ENCODE results near the gene MTMR12.
"Not testable (repeated sequence)": the region's sequence is repeated elsewhere in the genome, so short reads cannot be mapped to it uniquely, and the experiment has no call there.

Gene MTMR12

DNA sequence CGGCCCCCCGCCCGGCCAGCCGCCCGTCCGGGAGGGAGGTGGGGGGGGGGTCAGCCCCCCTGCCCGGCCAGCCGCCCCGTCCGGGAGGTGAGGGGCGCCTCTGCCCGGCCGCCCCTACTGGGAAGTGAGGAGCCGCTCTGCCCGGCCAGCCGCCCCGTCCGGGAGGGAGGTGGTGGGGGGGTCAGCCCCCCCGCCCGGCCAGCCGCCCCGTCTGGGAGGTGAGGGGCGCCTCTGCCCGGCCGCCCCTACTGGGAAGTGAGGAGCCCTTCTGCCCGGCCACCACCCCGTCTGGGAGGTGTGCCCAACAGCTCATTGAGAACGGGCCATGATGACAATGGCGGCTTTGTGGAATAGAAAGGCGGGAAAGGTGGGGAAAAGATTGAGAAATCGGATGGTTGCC, 103.9 kb downstream of the MTMR12 start:
- H4K8ac ChIP-seq (ENCODE audit: low read depth, low read length); H3K9ac ChIP-seq (ENCODE audit: low read length); H4K12ac ChIP-seq (ENCODE audit: low read depth, low read length); H4K91ac ChIP-seq (ENCODE audit: low read depth, low read length); H3K79me2 ChIP-seq (ENCODE audit: control insufficient read depth, insufficient read depth, low read length, poor library complexity); H3K4me1 ChIP-seq (ENCODE audit: control insufficient read depth in 1 of 2, insufficient read depth in 2 of 2, low read length in 2 of 2); H2AK5ac ChIP-seq (ENCODE audit: low read length); H3K9me3 ChIP-seq (ENCODE audit: insufficient read depth, low read depth, low read length); H3K4me3 ChIP-seq (ENCODE audit: low read depth, low read length); H3K23ac ChIP-seq (ENCODE audit: low read length); H3K4me2 ChIP-seq (ENCODE audit: low read length); H3K36me3 ChIP-seq (ENCODE audit: control insufficient read depth in 1 of 2, insufficient read depth in 2 of 2, low read length in 2 of 2); H2BK12ac ChIP-seq (ENCODE audit: low read length); H3K14ac ChIP-seq (ENCODE audit: low read length); DNase-seq; H3K18ac ChIP-seq (ENCODE audit: low read length); H3K4ac ChIP-seq (ENCODE audit: low read depth, low read length); H2BK120ac ChIP-seq (ENCODE audit: insufficient read depth, low read length, poor library complexity); H2AFZ ChIP-seq (ENCODE audit: insufficient read depth, low read length, poor library complexity); H3K79me1 ChIP-seq (ENCODE audit: low read length); H3K27ac ChIP-seq (ENCODE audit: low read depth, low read length); H2BK5ac ChIP-seq (ENCODE audit: low read depth, low read length, poor library complexity); H3K27me3 ChIP-seq (ENCODE audit: insufficient read depth, low read length): not testable (repeated sequence)
- WGBS (ENCODE audit: extremely low coverage, insufficient coverage, insufficient read length), result no CpG with 5 or more reads among the region's 31 CpGs

DNA sequence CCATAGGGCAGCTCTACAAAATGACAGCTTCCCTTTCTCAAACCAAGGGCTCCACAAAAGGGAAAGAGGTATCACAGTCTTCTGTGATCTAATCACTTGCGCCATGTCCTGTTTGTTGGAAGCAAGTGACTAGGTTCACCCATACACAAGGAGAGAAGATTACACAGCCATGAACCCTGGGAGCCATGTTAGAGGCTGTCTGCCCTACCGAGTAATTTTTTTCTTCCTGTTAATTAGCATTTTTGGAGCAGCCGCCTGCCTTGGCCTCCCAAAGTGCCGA, 105.4 kb downstream of the MTMR12 start:
- Histone ChIP-seq H3K27me3 (ENCODE audit: insufficient read depth, low read length) (no peaks in the 10 kb centered on the region), H4K12ac (ENCODE audit: low read depth, low read length) (no peak overlapping the region), H2BK12ac (ENCODE audit: low read length) (no peak overlapping the region), H3K36me3 (ENCODE audit: control insufficient read depth in 1 of 2, insufficient read depth in 2 of 2, low read length in 2 of 2) (peaks cover 0 to 2% of the 10 kb centered on the region in 2 experiments), H2AK5ac (ENCODE audit: low read length) (no peak overlapping the region), H3K27ac (ENCODE audit: low read depth, low read length) (no peak overlapping the region), H2AFZ (ENCODE audit: insufficient read depth, low read length, poor library complexity) (no peak overlapping the region), H3K14ac (ENCODE audit: low read length) (no peak overlapping the region), H2BK5ac (ENCODE audit: low read depth, low read length, poor library complexity) (no peak overlapping the region), H3K4me2 (ENCODE audit: low read length) (no peak overlapping the region), H3K9me3 (ENCODE audit: insufficient read depth, low read depth, low read length) (peaks cover 2% of the 10 kb centered on the region), H3K79me1 (ENCODE audit: low read length) (peaks cover 4% of the 10 kb centered on the region), H3K4me3 (ENCODE audit: low read depth, low read length) (no peak overlapping the region), H3K4ac (ENCODE audit: low read depth, low read length) (no peak overlapping the region), H3K18ac (ENCODE audit: low read length) (no peak overlapping the region), H3K4me1 (ENCODE audit: control insufficient read depth in 1 of 2, insufficient read depth in 2 of 2, low read length in 2 of 2) (peaks cover 0 to 10% of the 10 kb centered on the region in 2 experiments), H3K23ac (ENCODE audit: low read length) (no peak overlapping the region), H2BK120ac (ENCODE audit: insufficient read depth, low read length, poor library complexity) (no peak overlapping the region), H3K9ac (ENCODE audit: low read length) (no peak overlapping the region), H4K91ac (ENCODE audit: low read depth, low read length) (no peak overlapping the region), H3K79me2 (ENCODE audit: control insufficient read depth, insufficient read depth, low read length, poor library complexity) (no peaks in the 10 kb centered on the region), H4K8ac (ENCODE audit: low read depth, low read length) (no peak overlapping the region)
- WGBS (ENCODE audit: extremely low coverage, insufficient coverage, insufficient read length), result no CpG with 5 or more reads among the region's 4 CpGs
- DNase-seq, result no peak

DNA sequence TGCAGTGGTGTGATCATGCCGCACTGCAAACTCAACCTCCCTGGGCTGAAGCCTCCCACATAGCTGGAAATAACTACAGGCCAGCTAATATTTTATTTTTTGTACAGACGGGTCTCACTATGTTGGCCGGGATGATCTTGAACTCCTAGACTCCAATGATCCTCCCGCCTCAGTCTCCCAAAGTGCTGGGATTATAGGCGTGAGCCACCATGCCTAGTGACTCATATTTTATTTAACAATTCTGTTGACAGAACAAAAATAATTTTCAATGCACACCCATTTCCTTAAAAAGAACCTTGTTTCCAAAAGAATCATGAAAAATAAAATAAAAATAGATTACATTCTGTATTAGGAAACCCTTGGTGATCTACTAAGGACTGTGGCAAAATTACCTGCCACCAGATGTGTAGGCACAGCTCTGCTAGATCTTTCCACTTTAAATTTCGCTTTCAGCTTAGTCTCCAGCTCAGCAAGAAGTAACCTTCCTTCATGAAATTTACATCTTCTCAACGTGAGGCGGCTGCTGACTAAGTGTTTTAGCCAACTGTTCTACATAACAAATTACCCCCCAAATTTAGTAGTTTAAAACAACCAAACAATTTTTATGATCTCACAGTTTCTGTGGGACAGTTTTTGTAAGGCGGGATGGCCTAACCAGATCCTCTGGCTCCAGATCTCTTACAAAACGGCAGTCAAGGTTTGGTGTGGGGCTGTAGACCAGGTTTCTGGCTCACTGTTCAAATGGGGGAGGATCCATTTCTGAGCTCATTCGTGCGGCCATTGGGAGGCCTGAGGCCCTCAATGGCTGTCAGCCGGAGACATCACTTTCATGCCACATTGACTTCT, 106.0 kb downstream of the MTMR12 start:
- Histone ChIP-seq H3K79me2 (ENCODE audit: control insufficient read depth, insufficient read depth, low read length, poor library complexity) (no peaks in the 10 kb centered on the region), H3K14ac (ENCODE audit: low read length) (no peak overlapping the region), H3K23ac (ENCODE audit: low read length) (no peak overlapping the region), H4K8ac (ENCODE audit: low read depth, low read length) (no peak overlapping the region), H3K9ac (ENCODE audit: low read length) (no peak overlapping the region), H3K4me1 (ENCODE audit: control insufficient read depth in 1 of 2, insufficient read depth in 2 of 2, low read length in 2 of 2) (peaks cover 0 to 10% of the 10 kb centered on the region in 2 experiments), H3K27me3 (ENCODE audit: insufficient read depth, low read length) (no peaks in the 10 kb centered on the region), H3K9me3 (ENCODE audit: insufficient read depth, low read depth, low read length) (peaks cover 2% of the 10 kb centered on the region), H3K18ac (ENCODE audit: low read length) (no peak overlapping the region), H2BK5ac (ENCODE audit: low read depth, low read length, poor library complexity) (no peak overlapping the region), H3K4me3 (ENCODE audit: low read depth, low read length) (no peak overlapping the region), H3K4me2 (ENCODE audit: low read length) (no peak overlapping the region), H3K79me1 (ENCODE audit: low read length) (peaks cover 4% of the 10 kb centered on the region), H3K4ac (ENCODE audit: low read depth, low read length) (no peak overlapping the region), H2AK5ac (ENCODE audit: low read length) (no peak overlapping the region), H4K12ac (ENCODE audit: low read depth, low read length) (no peak overlapping the region), H3K27ac (ENCODE audit: low read depth, low read length) (no peak overlapping the region), H2BK120ac (ENCODE audit: insufficient read depth, low read length, poor library complexity) (no peak overlapping the region), H4K91ac (ENCODE audit: low read depth, low read length) (no peak overlapping the region), H2BK12ac (ENCODE audit: low read length) (no peak overlapping the region), H3K36me3 (ENCODE audit: control insufficient read depth in 1 of 2, insufficient read depth in 2 of 2, low read length in 2 of 2) (peaks cover 0 to 2% of the 10 kb centered on the region in 2 experiments), H2AFZ (ENCODE audit: insufficient read depth, low read length, poor library complexity) (no peak overlapping the region)
- no peak for DNase-seq
- WGBS (ENCODE audit: extremely low coverage, insufficient coverage, insufficient read length), result no CpG with 5 or more reads among the region's 13 CpGs

DNA sequence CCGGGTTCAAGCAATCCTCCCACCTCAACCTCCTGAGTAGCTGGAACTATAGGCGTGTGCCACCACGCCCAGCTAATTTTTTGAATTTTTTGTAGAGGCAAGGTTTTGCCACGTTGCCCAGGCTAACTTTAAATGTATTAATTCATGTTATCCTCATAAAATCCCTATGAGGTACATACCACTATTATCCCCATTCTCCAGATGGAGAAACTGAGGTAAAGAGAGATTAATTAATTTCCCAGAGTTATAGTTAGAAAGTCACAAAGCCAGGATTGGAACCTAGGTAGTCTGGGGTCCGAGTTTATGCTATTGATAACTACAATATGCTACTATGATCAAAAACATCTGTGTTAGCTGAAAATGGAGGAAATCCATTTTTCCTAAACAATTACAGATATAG, 106.7 kb downstream of the MTMR12 start:
- Histone ChIP-seq H3K14ac (ENCODE audit: low read length) (no peak overlapping the region), H2BK5ac (ENCODE audit: low read depth, low read length, poor library complexity) (no peak overlapping the region), H4K8ac (ENCODE audit: low read depth, low read length) (no peak overlapping the region), H3K27ac (ENCODE audit: low read depth, low read length) (no peak overlapping the region), H3K79me1 (ENCODE audit: low read length) (peaks cover 3% of the 10 kb centered on the region), H3K36me3 (ENCODE audit: control insufficient read depth in 1 of 2, insufficient read depth in 2 of 2, low read length in 2 of 2) (peaks cover 0 to 2% of the 10 kb centered on the region in 2 experiments), H3K4me1 (ENCODE audit: control insufficient read depth in 1 of 2, insufficient read depth in 2 of 2, low read length in 2 of 2) (peaks cover 0 to 9% of the 10 kb centered on the region in 2 experiments), H3K23ac (ENCODE audit: low read length) (no peak overlapping the region), H2BK12ac (ENCODE audit: low read length) (no peak overlapping the region), H2AFZ (ENCODE audit: insufficient read depth, low read length, poor library complexity) (no peak overlapping the region), H3K27me3 (ENCODE audit: insufficient read depth, low read length) (no peaks in the 10 kb centered on the region), H3K18ac (ENCODE audit: low read length) (no peak overlapping the region), H2AK5ac (ENCODE audit: low read length) (no peak overlapping the region), H3K4me3 (ENCODE audit: low read depth, low read length) (no peak overlapping the region), H2BK120ac (ENCODE audit: insufficient read depth, low read length, poor library complexity) (no peak overlapping the region), H4K12ac (ENCODE audit: low read depth, low read length) (no peak overlapping the region), H4K91ac (ENCODE audit: low read depth, low read length) (no peak overlapping the region), H3K4me2 (ENCODE audit: low read length) (no peak overlapping the region), H3K79me2 (ENCODE audit: control insufficient read depth, insufficient read depth, low read length, poor library complexity) (no peaks in the 10 kb centered on the region), H3K9ac (ENCODE audit: low read length) (no peak overlapping the region), H3K9me3 (ENCODE audit: insufficient read depth, low read depth, low read length) (peaks cover 2% of the 10 kb centered on the region), H3K4ac (ENCODE audit: low read depth, low read length) (no peak overlapping the region)
- no CpG with 5 or more reads among the region's 5 CpGs for WGBS (ENCODE audit: extremely low coverage, insufficient coverage, insufficient read length)
- no peak for DNase-seq

Data from trophoblast cell (in vitro differentiated cells and primary cell).